ENCODE measurements around the gene NXPH1. TPM values are rescaled to one million over a fixed set of nuclear protein-coding genes. Genes with fewer than 3 reads are reported as not detected.

Gene NXPH1
- total and polyA plus RNA-seq, 8 donors = 0.11 TPM; not detected in 7

DNA sequence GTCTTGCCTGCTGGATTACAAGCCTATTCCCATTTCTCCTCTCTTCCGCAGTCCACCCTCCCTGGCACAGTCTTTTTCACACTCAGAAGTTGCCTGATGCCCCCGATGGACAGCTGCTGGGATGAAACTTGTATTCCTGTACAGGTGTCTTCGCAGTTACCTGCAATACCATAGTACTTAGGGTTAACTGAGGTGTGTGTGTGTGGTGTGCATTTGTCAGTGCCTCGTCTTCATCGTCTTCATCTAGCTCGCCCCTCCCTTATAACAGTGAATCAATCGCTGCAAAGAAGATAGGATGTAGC is 11.0 kb downstream of the NXPH1 start:
- Histone ChIP-seq H3K27ac (no peak overlapping the region), H3K4me1 (peaks cover 0 to 6% of the 10 kb centered on the region in 2 donors), H3K27me3 (peaks cover 48 to 80% of the 10 kb centered on the region in 2 donors), H3K4me3 (no peak overlapping the region), H3K36me3 (no peaks in the 10 kb centered on the region), H3K9me3 (no peaks in the 10 kb centered on the region)
- no peak for ATAC-seq
- TF ChIP-seq, protein P1, sequence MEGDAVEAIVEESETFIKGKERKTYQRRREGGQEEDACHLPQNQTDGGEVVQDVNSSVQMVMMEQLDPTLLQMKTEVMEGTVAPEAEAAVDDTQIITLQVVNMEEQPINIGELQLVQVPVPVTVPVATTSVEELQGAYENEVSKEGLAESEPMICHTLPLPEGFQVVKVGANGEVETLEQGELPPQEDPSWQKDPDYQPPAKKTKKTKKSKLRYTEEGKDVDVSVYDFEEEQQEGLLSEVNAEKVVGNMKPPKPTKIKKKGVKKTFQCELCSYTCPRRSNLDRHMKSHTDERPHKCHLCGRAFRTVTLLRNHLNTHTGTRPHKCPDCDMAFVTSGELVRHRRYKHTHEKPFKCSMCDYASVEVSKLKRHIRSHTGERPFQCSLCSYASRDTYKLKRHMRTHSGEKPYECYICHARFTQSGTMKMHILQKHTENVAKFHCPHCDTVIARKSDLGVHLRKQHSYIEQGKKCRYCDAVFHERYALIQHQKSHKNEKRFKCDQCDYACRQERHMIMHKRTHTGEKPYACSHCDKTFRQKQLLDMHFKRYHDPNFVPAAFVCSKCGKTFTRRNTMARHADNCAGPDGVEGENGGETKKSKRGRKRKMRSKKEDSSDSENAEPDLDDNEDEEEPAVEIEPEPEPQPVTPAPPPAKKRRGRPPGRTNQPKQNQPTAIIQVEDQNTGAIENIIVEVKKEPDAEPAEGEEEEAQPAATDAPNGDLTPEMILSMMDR (IDR thresholded peaks at IDR 0.05) = no peak
- intact Hi-C loops (cut with DNase I) = no loop called here
- no peak for DNase-seq

DNA sequence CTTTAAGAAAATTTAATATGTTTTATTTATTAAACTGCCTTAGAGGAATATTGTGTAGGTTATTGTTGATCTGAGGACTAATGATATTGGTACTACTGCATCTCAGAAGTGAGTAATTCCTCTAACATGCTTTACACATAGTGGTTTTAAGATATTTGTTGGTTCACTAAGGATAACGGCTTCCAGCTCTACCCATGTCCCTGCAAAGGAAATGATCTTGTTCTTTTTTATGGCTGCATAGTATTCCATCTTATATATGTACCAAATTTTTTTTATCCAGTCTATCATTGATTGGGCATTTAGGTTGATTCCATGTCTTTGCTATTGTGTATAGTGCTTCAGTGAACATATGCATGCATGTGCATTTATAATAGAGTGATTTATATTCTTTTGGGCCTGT is 20.1 kb downstream of the NXPH1 start:
- Histone ChIP-seq H3K4me3 (no peak overlapping the region), H3K4me1 (no peaks in the 10 kb centered on the region), H3K9me3 (peaks cover 0 to 6% of the 10 kb centered on the region in 2 donors), H3K27ac (no peak overlapping the region), H3K27me3 (no peaks in the 10 kb centered on the region), H3K36me3 (no peaks in the 10 kb centered on the region)
- TF ChIP-seq, protein P1 (IDR thresholded peaks at IDR 0.05) = no peak
- intact Hi-C loops (cut with DNase I) = no loop called here
- no peak for ATAC-seq
- DNase-seq = no peak

DNA sequence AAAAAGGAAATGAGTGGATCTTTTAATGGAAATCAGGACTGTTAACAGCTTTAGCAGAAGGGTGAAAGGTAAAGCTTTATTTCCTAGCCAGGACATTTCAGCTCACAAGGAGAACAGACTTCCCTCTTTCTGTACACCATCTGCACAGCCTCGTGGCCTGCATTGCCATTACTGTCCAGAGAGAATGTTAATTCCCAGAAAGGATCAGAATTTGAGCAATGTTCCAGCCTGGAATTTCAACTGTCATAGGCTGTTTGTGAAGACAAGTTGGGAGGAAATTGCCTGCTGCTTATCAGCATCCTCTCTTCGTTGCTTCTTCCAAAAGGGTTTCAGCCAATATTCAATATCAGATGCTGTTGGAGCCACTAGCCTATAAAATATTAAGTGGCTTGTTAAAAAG is 22.0 kb downstream of the NXPH1 start:
- no peak for DNase-seq
- ATAC-seq = no peak
- H3K4me1 ChIP-seq = no peaks in the 10 kb centered on the region
- no peaks in the 10 kb centered on the region for H3K27me3 ChIP-seq
- intact Hi-C loops (cut with DNase I) = no loop called here
- TF ChIP-seq, protein P1 (IDR thresholded peaks at IDR 0.05) = no peak
- H3K4me3 ChIP-seq = no peak overlapping the region
- peaks cover 0 to 6% of the 10 kb centered on the region in 2 donors for H3K9me3 ChIP-seq
- H3K27ac ChIP-seq = no peak overlapping the region
- H3K36me3 ChIP-seq = no peaks in the 10 kb centered on the region

DNA sequence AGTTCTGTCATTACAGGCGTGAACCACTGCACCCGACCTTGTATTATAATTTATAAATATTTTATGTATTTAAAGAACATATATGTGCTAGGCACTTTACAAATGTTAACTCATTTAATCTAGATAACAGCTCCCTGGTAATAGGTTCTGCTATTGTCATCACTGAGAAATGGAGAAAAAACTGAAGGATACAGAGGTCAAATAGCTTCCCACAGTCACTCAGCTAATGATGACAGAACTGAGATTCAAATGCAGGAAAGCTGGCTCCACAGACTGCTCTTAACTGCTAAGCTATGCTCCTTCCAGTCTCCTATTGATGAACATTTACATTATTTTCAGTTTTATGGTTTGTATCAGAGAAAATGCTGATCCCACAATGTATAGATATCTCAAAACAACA is 28.9 kb downstream of the NXPH1 start:
- no peak for ATAC-seq
- Histone ChIP-seq H3K27ac (no peak overlapping the region), H3K4me1 (no peaks in the 10 kb centered on the region), H3K4me3 (no peak overlapping the region), H3K9me3 (no peaks in the 10 kb centered on the region), H3K36me3 (no peaks in the 10 kb centered on the region), H3K27me3 (no peaks in the 10 kb centered on the region)
- TF ChIP-seq, protein P1 (IDR thresholded peaks at IDR 0.05) = no peak
- intact Hi-C loops (cut with DNase I) = no loop called here
- DNase-seq = no peak

- no peak overlapping the region for H3K27ac ChIP-seq
- ATAC-seq = no peak
- intact Hi-C loops (cut with DNase I) = no loop called here
- H3K36me3 ChIP-seq = no peaks in the 10 kb centered on the region
- H3K27me3 ChIP-seq = no peaks in the 10 kb centered on the region
- H3K4me1 ChIP-seq = no peaks in the 10 kb centered on the region
- DNase-seq = no peak
- H3K4me3 ChIP-seq = no peak overlapping the region
- TF ChIP-seq, protein P1 (IDR thresholded peaks at IDR 0.05) = no peak
- no peaks in the 10 kb centered on the region for H3K9me3 ChIP-seq
Observed at GRCh38 chr7:8465338-8465737, 31.9 kb downstream of the NXPH1 start.

Measured in left lung (tissue), 10 donors.